Ascending aorta (tissue), 2 donors: Measurements from ENCODE around the gene ALPL. TPM values are rescaled to one million over a fixed set of nuclear protein-coding genes. Genes with fewer than 3 reads are reported as not detected.

ENCODE experiments used
- DNase-seq, 2 donors: peaks; one replicate each; pipeline ENCODE4 v3.0.0-alpha.2; 2019; ENCODE audit warnings: low spot score in 2 of 2
- H3K27ac ChIP-seq, 2 donors: fragments of 200-600 bp; sonication (generic); one replicate each; pipeline ENCODE4 v1.5.1; 2016 to 2017; ENCODE audit warnings: mild to moderate bottlenecking in 1 of 2
- H3K27me3 ChIP-seq: fragments of 200-600 bp; sonication (generic); one replicate; pipeline ENCODE4 v1.5.1; 2017
- H3K36me3 ChIP-seq, 2 donors: fragments of 200-600 bp; sonication (generic); one replicate each; pipeline ENCODE4 v1.5.1; 2016
- H3K4me1 ChIP-seq, 2 donors: fragments of 200-600 bp; sonication (generic); one replicate each; pipeline ENCODE4 v1.5.1; 2016 to 2017; ENCODE audit warnings: mild to moderate bottlenecking in 1 of 2
- H3K4me3 ChIP-seq, 2 donors: fragments of 200-600 bp; sonication (generic); one replicate each; pipeline ENCODE4 v1.5.1; 2016 to 2017; ENCODE audit warnings: mild to moderate bottlenecking in 1 of 2
- H3K9me3 ChIP-seq, 2 donors: fragments of 200-600 bp; sonication (generic); one replicate each; pipeline ENCODE4 v1.5.1; 2016
- CTCF ChIP-seq, 3 experiments: fragments of 200-600 bp in 2 of 3; fragments of 450-650 bp in 1 of 3; sonication (generic) in 2 of 3; IDR thresholded peaks; one replicate each; pipeline ENCODE4 v1.5.1; 2016 to 2019; ENCODE audit warnings: antibody characterized with exemption in 3 of 3, mild to moderate bottlenecking in 1 of 3, moderate library complexity in 1 of 3
- intact Hi-C: fragments of 100-400 bp; cut with DNase I; formaldehyde crosslinking; loops from one replicate; pipeline ENCODE4 v1.15.1; 2023
- total RNA-seq: library from RNA; depleted of rRNA; stranded (reverse); fragments of >200 nt; gene quantifications from one replicate; pipeline ENCODE4 v1.1.0, GENCODE V29; 2016

ALPL gene
- total RNA-seq, 1 donor from 2014 or later = 35.3 TPM

- H3K9me3 ChIP-seq = no peaks in the 10 kb centered on the region
- no peak overlapping the region for H3K4me3 ChIP-seq
- no peak for DNase-seq
- no peaks in the 10 kb centered on the region for H3K36me3 ChIP-seq
- H3K27me3 ChIP-seq = no peaks in the 10 kb centered on the region
- no peak overlapping the region for H3K27ac ChIP-seq
- no peak for TF ChIP-seq CTCF (IDR thresholded peaks at IDR 0.05)
- no peaks in the 10 kb centered on the region for H3K4me1 ChIP-seq
- intact Hi-C loops = no loop called here
These were observed 13.4 kb downstream of the ALPL start for GRCh38 chr1:21522525-21523038.

- intact Hi-C loops = no loop called here
- H3K27ac ChIP-seq = no peak overlapping the region
- H3K4me3 ChIP-seq = no peak overlapping the region
- TF ChIP-seq CTCF (IDR thresholded peaks at IDR 0.05) = no peak
- H3K27me3 ChIP-seq = no peaks in the 10 kb centered on the region
- DNase-seq = no peak
- H3K36me3 ChIP-seq = no peaks in the 10 kb centered on the region
- H3K4me1 ChIP-seq = no peaks in the 10 kb centered on the region
- no peaks in the 10 kb centered on the region for H3K9me3 ChIP-seq
These were observed 14.1 kb downstream of the ALPL start for GRCh38 chr1:21523297-21523813.

GRCh38 chr1:21524220-21524619 lies 15.0 kb downstream of the ALPL start:
- H3K4me1 ChIP-seq = no peaks in the 10 kb centered on the region
- no peak overlapping the region for H3K27ac ChIP-seq
- intact Hi-C loops = no loop called here

GRCh38 chr1:21524686-21525339 lies 15.6 kb downstream of the ALPL start:
- Histone ChIP-seq H3K27me3 (no peaks in the 10 kb centered on the region), H3K36me3 (no peaks in the 10 kb centered on the region), H3K9me3 (no peaks in the 10 kb centered on the region), H3K4me3 (no peak overlapping the region), H3K4me1 (no peaks in the 10 kb centered on the region), H3K27ac (no peak overlapping the region)
- intact Hi-C loops = no loop called here
- no peak for DNase-seq
- no peak for TF ChIP-seq CTCF (IDR thresholded peaks at IDR 0.05)

More at GRCh38 chr1:21524220-21524619, 15.0 kb downstream of the ALPL start:
- Histone ChIP-seq H3K9me3 (no peaks in the 10 kb centered on the region), H3K4me3 (no peak overlapping the region), H3K36me3 (no peaks in the 10 kb centered on the region), H3K27me3 (no peaks in the 10 kb centered on the region)
- no peak for TF ChIP-seq CTCF (IDR thresholded peaks at IDR 0.05)
- DNase-seq = no peak

GRCh38 chr1:21525340-21525717 lies 16.1 kb downstream of the ALPL start:
- no peaks in the 10 kb centered on the region for H3K9me3 ChIP-seq
- no peaks in the 10 kb centered on the region for H3K27me3 ChIP-seq
- no peak for DNase-seq
- no peaks in the 10 kb centered on the region for H3K36me3 ChIP-seq
- TF ChIP-seq CTCF (IDR thresholded peaks at IDR 0.05) = no peak
- intact Hi-C loops = no loop called here
- H3K4me3 ChIP-seq = no peak overlapping the region
- H3K27ac ChIP-seq = no peak overlapping the region
- no peaks in the 10 kb centered on the region for H3K4me1 ChIP-seq
